K562 (cell line): ENCODE data around the gene NEMP2. TPM values are rescaled to one million over a fixed set of nuclear protein-coding genes. Genes with fewer than 3 reads are reported as not detected.

Experiments
- ARID1B ChIP-seq: fragments of 450-650 bp; IDR thresholded peaks from 2 replicates; pipeline ENCODE4 v1.6.1; 2016; ENCODE audit warnings: antibody characterized with exemption, mild to moderate bottlenecking, inconsistent platforms
- DPF2 ChIP-seq: fragments of 450-650 bp; IDR thresholded peaks from 2 replicates; pipeline ENCODE4 v1.6.1; 2016
- EGR1 ChIP-seq: fragments of 450-650 bp; conservative IDR thresholded peaks from 2 replicates; pipeline ENCODE4 v1.6.1; 2017; ENCODE audit warnings: mild to moderate bottlenecking
- HDAC1 ChIP-seq, 2 experiments: fragments of 450-650 bp; IDR thresholded peaks; 2 replicates each; pipeline ENCODE4 v1.6.1; 2016 to 2017; ENCODE audit warnings: inconsistent platforms in 1 of 2, mild to moderate bottlenecking in 1 of 2, moderate library complexity in 1 of 2
- SMARCA4 ChIP-seq: fragments of 450-650 bp; IDR thresholded peaks from 2 replicates; pipeline ENCODE4 v1.6.1; 2016
- TCF7 ChIP-seq: sonication (generic); IDR thresholded peaks from 2 replicates; pipeline ENCODE4 v1.6.1; 2016; ENCODE audit warnings: antibody characterized with exemption, borderline replicate concordance
- TEAD4 ChIP-seq, 2 experiments: sonication (generic) in 1 of 2; formaldehyde crosslinking in 1 of 2; IDR thresholded peaks; 2 replicates each; pipeline versions ENCODE4 v1.6.1 to v1.8.0; 2012 to 2022; ENCODE audit warnings: borderline replicate concordance in 1 of 2, inconsistent platforms in 1 of 2, low read length in 1 of 2, mild to moderate bottlenecking in 1 of 2, missing genetic modification reagents in 1 of 2
- polyA plus RNA-seq, 8 experiments: library from polyadenylated mRNA; depleted of rRNA in 4 of 8; stranded (reverse) in 5 of 8; unstranded in 3 of 8; fragments of >200 nt; fragmentation: Nextera tagmentation in 2 of 8; fragmentation: Illumina TruSeq in 1 of 8; extraction: Ambion mirVana in 2 of 8; extraction: Trizol in 1 of 8; gene quantifications; 2 replicates each; pipeline versions ENCODE4 v1.2.1 to v1.2.3, GENCODE V29; 2011 to 2014; ENCODE audit warnings: inconsistent platforms in 1 of 8, missing spikeins in 1 of 8
- total RNA-seq, 7 experiments: library from RNA; depleted of rRNA in 6 of 7; stranded (reverse); fragments of >200 nt in 6 of 7; fragmentation: Illumina TruSeq in 2 of 7; extraction: Trizol in 2 of 7; gene quantifications; 2 replicates each; pipeline versions ENCODE4 v1.2.1 to v1.2.3, GENCODE V29; 2011 to 2021; ENCODE audit warnings: low replicate concordance in 1 of 7
- TF ChIP-seq, protein P1 (sequence below): sonication (generic); formaldehyde crosslinking; IDR thresholded peaks from 2 replicates; pipeline ENCODE4 v1.8.0; 2023; ENCODE audit warnings: missing genetic modification reagents, mild to moderate bottlenecking, borderline replicate concordance
- TF ChIP-seq, protein P2 (sequence below): sonication (generic); formaldehyde crosslinking; IDR thresholded peaks from 2 replicates; pipeline ENCODE4 v1.8.0; 2022; ENCODE audit warnings: mild to moderate bottlenecking, missing genetic modification reagents
- TF ChIP-seq, protein P3 (sequence below), 2 experiments: fragments of 450-650 bp in 1 of 2; sonication (generic) in 1 of 2; formaldehyde crosslinking in 1 of 2; IDR thresholded peaks; 2 replicates each; pipeline versions ENCODE4 v1.7.1 to v1.9.0; 2016 to 2022; ENCODE audit warnings: inconsistent platforms in 1 of 2, mild to moderate bottlenecking in 1 of 2, missing genetic modification reagents in 1 of 2

Gene NEMP2
- total and polyA plus RNA-seq, 9 of the 15 experiments (the other 6 are each of a cell fraction or from before 2014, with no cell fraction given), result 0.32 to 3.0 (median 1.7) TPM

DNA sequence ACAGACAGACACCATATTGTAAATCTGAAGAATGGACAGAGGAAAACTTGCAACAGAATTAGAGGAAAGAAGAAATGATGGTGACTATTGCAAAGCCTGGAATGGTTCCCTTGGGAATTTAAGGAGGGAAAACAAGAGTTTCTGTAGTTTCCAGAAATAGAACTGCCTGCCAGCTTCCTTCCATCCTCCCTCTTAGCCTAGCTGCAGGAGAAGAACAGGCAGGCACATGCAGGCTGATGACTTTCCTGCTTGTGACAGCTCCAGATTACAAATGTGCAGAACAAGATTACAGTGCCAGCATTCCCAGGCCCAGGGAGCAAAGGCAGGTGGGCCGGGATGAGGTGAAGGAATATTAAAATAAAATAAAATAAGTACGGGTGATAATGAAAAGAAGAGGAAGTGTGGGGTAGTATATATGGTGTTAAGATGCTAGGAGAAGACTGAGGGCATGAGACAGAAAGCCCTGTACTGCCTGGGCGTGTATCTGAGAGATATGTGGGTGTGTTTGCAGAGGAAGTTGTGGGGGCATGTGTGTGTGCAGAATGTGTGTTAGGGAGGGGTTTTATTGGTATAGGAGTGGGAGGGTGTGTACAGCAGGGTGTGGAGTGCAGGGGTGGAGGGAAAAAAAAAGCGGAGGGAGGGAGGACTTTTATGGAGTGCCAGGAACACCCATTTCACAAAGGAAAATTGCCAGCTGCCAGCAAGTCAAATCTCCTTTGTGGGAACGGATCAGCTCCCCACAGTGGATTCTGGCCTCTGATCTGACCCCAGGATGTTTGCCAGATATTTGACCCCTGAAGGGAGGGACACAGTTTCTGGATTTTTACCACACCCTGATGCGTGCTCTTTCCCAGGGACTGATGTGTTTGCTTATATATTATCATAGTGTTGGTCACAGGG, 43.9 kb upstream of the NEMP2 start (continued):
- TF ChIP-seq EGR1, result peak; percentile 83
- TF ChIP-seq, protein P1, sequence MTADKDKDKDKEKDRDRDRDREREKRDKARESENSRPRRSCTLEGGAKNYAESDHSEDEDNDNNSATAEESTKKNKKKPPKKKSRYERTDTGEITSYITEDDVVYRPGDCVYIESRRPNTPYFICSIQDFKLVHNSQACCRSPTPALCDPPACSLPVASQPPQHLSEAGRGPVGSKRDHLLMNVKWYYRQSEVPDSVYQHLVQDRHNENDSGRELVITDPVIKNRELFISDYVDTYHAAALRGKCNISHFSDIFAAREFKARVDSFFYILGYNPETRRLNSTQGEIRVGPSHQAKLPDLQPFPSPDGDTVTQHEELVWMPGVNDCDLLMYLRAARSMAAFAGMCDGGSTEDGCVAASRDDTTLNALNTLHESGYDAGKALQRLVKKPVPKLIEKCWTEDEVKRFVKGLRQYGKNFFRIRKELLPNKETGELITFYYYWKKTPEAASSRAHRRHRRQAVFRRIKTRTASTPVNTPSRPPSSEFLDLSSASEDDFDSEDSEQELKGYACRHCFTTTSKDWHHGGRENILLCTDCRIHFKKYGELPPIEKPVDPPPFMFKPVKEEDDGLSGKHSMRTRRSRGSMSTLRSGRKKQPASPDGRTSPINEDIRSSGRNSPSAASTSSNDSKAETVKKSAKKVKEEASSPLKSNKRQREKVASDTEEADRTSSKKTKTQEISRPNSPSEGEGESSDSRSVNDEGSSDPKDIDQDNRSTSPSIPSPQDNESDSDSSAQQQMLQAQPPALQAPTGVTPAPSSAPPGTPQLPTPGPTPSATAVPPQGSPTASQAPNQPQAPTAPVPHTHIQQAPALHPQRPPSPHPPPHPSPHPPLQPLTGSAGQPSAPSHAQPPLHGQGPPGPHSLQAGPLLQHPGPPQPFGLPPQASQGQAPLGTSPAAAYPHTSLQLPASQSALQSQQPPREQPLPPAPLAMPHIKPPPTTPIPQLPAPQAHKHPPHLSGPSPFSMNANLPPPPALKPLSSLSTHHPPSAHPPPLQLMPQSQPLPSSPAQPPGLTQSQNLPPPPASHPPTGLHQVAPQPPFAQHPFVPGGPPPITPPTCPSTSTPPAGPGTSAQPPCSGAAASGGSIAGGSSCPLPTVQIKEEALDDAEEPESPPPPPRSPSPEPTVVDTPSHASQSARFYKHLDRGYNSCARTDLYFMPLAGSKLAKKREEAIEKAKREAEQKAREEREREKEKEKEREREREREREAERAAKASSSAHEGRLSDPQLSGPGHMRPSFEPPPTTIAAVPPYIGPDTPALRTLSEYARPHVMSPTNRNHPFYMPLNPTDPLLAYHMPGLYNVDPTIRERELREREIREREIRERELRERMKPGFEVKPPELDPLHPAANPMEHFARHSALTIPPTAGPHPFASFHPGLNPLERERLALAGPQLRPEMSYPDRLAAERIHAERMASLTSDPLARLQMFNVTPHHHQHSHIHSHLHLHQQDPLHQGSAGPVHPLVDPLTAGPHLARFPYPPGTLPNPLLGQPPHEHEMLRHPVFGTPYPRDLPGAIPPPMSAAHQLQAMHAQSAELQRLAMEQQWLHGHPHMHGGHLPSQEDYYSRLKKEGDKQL (CRISPR knock-in tag), result no peak
- TF ChIP-seq HDAC1 (IDR thresholded peaks at IDR 0.05), result peak in 1 of 2 experiments; percentile 66; a peak in 2 of 4 replicates
- peak; percentile 65 for TF ChIP-seq ARID1B
- peak; percentile 45; the same call in 1 of the 2 replicates for TF ChIP-seq DPF2
- TF ChIP-seq TCF7, result no peak
- peak; percentile 25; the same call in 1 of the 2 replicates for TF ChIP-seq SMARCA4
- TF ChIP-seq, protein P2, sequence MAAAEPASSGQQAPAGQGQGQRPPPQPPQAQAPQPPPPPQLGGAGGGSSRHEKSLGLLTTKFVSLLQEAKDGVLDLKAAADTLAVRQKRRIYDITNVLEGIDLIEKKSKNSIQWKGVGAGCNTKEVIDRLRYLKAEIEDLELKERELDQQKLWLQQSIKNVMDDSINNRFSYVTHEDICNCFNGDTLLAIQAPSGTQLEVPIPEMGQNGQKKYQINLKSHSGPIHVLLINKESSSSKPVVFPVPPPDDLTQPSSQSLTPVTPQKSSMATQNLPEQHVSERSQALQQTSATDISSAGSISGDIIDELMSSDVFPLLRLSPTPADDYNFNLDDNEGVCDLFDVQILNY (CRISPR knock-in tag), result no peak
- 0 out of 2 replicates have a peak, but pooled peaks have one; percentile 27 for TF ChIP-seq TEAD4 (IDR thresholded peaks at IDR 0.05; ENCODE audit: low read length)
- TF ChIP-seq TEAD4 (CRISPR knock-in tag; IDR thresholded peaks at IDR 0.05; ENCODE audit: borderline replicate concordance), result no peak
- TF ChIP-seq, protein P3, sequence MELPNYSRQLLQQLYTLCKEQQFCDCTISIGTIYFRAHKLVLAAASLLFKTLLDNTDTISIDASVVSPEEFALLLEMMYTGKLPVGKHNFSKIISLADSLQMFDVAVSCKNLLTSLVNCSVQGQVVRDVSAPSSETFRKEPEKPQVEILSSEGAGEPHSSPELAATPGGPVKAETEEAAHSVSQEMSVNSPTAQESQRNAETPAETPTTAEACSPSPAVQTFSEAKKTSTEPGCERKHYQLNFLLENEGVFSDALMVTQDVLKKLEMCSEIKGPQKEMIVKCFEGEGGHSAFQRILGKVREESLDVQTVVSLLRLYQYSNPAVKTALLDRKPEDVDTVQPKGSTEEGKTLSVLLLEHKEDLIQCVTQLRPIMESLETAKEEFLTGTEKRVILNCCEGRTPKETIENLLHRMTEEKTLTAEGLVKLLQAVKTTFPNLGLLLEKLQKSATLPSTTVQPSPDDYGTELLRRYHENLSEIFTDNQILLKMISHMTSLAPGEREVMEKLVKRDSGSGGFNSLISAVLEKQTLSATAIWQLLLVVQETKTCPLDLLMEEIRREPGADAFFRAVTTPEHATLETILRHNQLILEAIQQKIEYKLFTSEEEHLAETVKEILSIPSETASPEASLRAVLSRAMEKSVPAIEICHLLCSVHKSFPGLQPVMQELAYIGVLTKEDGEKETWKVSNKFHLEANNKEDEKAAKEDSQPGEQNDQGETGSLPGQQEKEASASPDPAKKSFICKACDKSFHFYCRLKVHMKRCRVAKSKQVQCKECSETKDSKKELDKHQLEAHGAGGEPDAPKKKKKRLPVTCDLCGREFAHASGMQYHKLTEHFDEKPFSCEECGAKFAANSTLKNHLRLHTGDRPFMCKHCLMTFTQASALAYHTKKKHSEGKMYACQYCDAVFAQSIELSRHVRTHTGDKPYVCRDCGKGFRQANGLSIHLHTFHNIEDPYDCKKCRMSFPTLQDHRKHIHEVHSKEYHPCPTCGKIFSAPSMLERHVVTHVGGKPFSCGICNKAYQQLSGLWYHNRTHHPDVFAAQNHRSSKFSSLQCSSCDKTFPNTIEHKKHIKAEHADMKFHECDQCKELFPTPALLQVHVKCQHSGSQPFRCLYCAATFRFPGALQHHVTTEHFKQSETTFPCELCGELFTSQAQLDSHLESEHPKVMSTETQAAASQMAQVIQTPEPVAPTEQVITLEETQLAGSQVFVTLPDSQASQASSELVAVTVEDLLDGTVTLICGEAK (IDR thresholded peaks at IDR 0.05), result peak; percentile 38; the same call in 1 of the 2 replicates
- TF ChIP-seq, protein P3 (CRISPR knock-in tag; IDR thresholded peaks at IDR 0.05), result no peak
